ENCODE data around the gene CREM.

DNA sequence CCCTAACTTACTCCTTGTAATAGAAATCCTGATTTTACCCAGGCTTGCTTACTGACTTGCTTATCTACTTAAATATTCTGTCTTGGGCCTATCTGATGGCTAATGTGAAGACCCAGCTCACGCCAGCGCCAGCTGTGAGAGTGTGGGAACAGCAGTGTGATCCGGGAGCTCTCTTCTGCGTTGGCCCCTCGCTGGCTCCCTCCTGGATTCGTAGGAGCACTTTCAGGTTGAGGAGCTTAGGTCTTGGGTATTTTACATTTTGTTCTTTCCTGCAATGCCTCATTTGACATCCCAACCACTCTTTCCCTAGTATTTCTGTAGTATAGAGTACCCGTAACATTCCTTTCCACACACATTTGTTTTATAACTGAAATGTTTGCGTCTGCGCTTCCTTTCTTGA, 51.7 kb downstream of the CREM start:
- TF ChIP-seq EZH2phosphoT487 (IDR thresholded peaks at IDR 0.05; ENCODE audit: unreplicated experiment) (no peak), EZH2 (IDR thresholded peaks at IDR 0.05; ENCODE audit: low read depth, unreplicated experiment) (no peak), JUNB (IDR thresholded peaks at IDR 0.05; ENCODE audit: unreplicated experiment) (no peak), POLR2AphosphoS5 (IDR thresholded peaks at IDR 0.05; ENCODE audit: low read depth) (no peak), STAT1 (IDR thresholded peaks at IDR 0.05; ENCODE audit: unreplicated experiment) (no peak)
- TF ChIP-seq, protein P1, sequence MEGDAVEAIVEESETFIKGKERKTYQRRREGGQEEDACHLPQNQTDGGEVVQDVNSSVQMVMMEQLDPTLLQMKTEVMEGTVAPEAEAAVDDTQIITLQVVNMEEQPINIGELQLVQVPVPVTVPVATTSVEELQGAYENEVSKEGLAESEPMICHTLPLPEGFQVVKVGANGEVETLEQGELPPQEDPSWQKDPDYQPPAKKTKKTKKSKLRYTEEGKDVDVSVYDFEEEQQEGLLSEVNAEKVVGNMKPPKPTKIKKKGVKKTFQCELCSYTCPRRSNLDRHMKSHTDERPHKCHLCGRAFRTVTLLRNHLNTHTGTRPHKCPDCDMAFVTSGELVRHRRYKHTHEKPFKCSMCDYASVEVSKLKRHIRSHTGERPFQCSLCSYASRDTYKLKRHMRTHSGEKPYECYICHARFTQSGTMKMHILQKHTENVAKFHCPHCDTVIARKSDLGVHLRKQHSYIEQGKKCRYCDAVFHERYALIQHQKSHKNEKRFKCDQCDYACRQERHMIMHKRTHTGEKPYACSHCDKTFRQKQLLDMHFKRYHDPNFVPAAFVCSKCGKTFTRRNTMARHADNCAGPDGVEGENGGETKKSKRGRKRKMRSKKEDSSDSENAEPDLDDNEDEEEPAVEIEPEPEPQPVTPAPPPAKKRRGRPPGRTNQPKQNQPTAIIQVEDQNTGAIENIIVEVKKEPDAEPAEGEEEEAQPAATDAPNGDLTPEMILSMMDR (conservative IDR thresholded peaks at IDR 0.05; ENCODE audit: low read depth in 2 of 2), result no peak
- TF ChIP-seq, protein P2, sequence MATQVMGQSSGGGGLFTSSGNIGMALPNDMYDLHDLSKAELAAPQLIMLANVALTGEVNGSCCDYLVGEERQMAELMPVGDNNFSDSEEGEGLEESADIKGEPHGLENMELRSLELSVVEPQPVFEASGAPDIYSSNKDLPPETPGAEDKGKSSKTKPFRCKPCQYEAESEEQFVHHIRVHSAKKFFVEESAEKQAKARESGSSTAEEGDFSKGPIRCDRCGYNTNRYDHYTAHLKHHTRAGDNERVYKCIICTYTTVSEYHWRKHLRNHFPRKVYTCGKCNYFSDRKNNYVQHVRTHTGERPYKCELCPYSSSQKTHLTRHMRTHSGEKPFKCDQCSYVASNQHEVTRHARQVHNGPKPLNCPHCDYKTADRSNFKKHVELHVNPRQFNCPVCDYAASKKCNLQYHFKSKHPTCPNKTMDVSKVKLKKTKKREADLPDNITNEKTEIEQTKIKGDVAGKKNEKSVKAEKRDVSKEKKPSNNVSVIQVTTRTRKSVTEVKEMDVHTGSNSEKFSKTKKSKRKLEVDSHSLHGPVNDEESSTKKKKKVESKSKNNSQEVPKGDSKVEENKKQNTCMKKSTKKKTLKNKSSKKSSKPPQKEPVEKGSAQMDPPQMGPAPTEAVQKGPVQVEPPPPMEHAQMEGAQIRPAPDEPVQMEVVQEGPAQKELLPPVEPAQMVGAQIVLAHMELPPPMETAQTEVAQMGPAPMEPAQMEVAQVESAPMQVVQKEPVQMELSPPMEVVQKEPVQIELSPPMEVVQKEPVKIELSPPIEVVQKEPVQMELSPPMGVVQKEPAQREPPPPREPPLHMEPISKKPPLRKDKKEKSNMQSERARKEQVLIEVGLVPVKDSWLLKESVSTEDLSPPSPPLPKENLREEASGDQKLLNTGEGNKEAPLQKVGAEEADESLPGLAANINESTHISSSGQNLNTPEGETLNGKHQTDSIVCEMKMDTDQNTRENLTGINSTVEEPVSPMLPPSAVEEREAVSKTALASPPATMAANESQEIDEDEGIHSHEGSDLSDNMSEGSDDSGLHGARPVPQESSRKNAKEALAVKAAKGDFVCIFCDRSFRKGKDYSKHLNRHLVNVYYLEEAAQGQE (IDR thresholded peaks at IDR 0.05; ENCODE audit: unreplicated experiment), result no peak
- TF ChIP-seq, protein P3, sequence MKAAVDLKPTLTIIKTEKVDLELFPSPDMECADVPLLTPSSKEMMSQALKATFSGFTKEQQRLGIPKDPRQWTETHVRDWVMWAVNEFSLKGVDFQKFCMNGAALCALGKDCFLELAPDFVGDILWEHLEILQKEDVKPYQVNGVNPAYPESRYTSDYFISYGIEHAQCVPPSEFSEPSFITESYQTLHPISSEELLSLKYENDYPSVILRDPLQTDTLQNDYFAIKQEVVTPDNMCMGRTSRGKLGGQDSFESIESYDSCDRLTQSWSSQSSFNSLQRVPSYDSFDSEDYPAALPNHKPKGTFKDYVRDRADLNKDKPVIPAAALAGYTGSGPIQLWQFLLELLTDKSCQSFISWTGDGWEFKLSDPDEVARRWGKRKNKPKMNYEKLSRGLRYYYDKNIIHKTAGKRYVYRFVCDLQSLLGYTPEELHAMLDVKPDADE (IDR thresholded peaks at IDR 0.05), result no peak

Measured in GM23338 (cell line).